SU-DHL-6 (cell line): Measurements from ENCODE around the gene PTPRN2.
A peak's percentile ranks its signal among the peaks of the same experiment; 100 is the strongest.
"Not testable (repeated sequence)": the region's sequence is repeated elsewhere in the genome, so short reads cannot be mapped to it uniquely, and the experiment has no call there.

Experiments used
- H2AFZ ChIP-seq: fragments of 200-600 bp; sonication (generic); 2 replicates; pipeline ENCODE4 v1.6.1; 2014; ENCODE audit warnings: low read depth, mild to moderate bottlenecking, moderate library complexity, mixed read lengths, antibody characterized with exemption, low read length; ENCODE audit not compliant: severe bottlenecking
- H3F3A ChIP-seq: fragments of 200-600 bp; shearing (Covaris generic); 2 replicates; pipeline ENCODE4 v1.6.0; 2016; ENCODE audit warnings: antibody characterized with exemption, mild to moderate bottlenecking; ENCODE audit not compliant: insufficient read depth
- H3K27ac ChIP-seq: fragments of 200-600 bp; sonication (generic); 2 replicates; pipeline ENCODE4 v1.5.1; 2016; ENCODE audit warnings: low read depth, mild to moderate bottlenecking, low read length, moderate library complexity, mixed read lengths
- H3K27me3 ChIP-seq: fragments of 200-600 bp; sonication (generic), shearing (Covaris generic); 2 replicates; pipeline ENCODE4 v1.6.0; 2014; ENCODE audit warnings: mild to moderate bottlenecking, low read length
- H3K36me3 ChIP-seq: fragments of 200-600 bp; sonication (generic); 2 replicates; pipeline ENCODE4 v1.6.1; 2014; ENCODE audit warnings: mild to moderate bottlenecking, low read length, mixed read lengths
- H3K4me2 ChIP-seq: fragments of 300-600, 200-600 bp; shearing (Covaris generic), sonication (generic); 2 replicates; pipeline ENCODE4 v1.6.0; 2014; ENCODE audit warnings: low read length, low read depth, mild to moderate bottlenecking; ENCODE audit not compliant: poor library complexity, severe bottlenecking
- H3K4me3 ChIP-seq: fragments of 200-600 bp; sonication (generic); 2 replicates; pipeline ENCODE4 v1.5.1; 2014; ENCODE audit warnings: antibody characterized with exemption, low read length, mild to moderate bottlenecking, mixed read lengths; ENCODE audit not compliant: insufficient read depth, poor library complexity, severe bottlenecking
- H3K79me2 ChIP-seq: fragments of 200-600 bp; sonication (generic); 2 replicates; pipeline ENCODE4 v1.6.1; 2014; ENCODE audit warnings: mild to moderate bottlenecking, low read length, moderate library complexity; ENCODE audit not compliant: insufficient read depth
- H3K9ac ChIP-seq: fragments of 200-600 bp; sonication (generic); 2 replicates; pipeline ENCODE4 v1.7.0; 2014; ENCODE audit warnings: mild to moderate bottlenecking, low read length
- H3K9me2 ChIP-seq: fragments of 200-600 bp; sonication (generic); replicated peaks from 2 replicates; pipeline ENCODE4 v1.6.1; 2014; ENCODE audit warnings: low read length; ENCODE audit not compliant: insufficient read depth
- H3K9me3 ChIP-seq: fragments of 200-600 bp; sonication (generic); 2 replicates; pipeline ENCODE4 v1.6.1; 2014; ENCODE audit warnings: low read length, mixed read lengths; ENCODE audit not compliant: insufficient read depth
- H4K20me1 ChIP-seq: fragments of 200-600 bp; sonication (generic); 2 replicates; pipeline ENCODE4 v1.6.1; 2014; ENCODE audit warnings: low read depth, mild to moderate bottlenecking, antibody characterized with exemption, low read length, moderate library complexity, mixed read lengths
- CTCF ChIP-seq: fragments of 200-600 bp; sonication (generic); IDR thresholded peaks from one replicate; pipeline ENCODE4 v1.5.1; 2017; ENCODE audit warnings: antibody characterized with exemption, mild to moderate bottlenecking, low read length, moderate library complexity; ENCODE audit not compliant: insufficient read depth, poor library complexity, severe bottlenecking
- EZH2phosphoT487 ChIP-seq: fragments of 200-600 bp; sonication (generic), shearing (Covaris generic); conservative IDR thresholded peaks from 2 replicates; pipeline ENCODE4 v1.6.1; 2018; ENCODE audit warnings: mild to moderate bottlenecking, antibody characterized with exemption, low read length, moderate library complexity, mixed read lengths

The PTPRN2 gene

GRCh38 chr7:158407581-158408317, 179.9 kb downstream of the PTPRN2 start:
- no peaks in the 10 kb centered on the region for H3K9me3 ChIP-seq
- no peaks in the 10 kb centered on the region for H3F3A ChIP-seq
- H3K27ac ChIP-seq = no peak overlapping the region
- no peaks in the 10 kb centered on the region for H3K9me2 ChIP-seq
- H3K4me2 ChIP-seq = no peak overlapping the region
- no peak overlapping the region for H3K4me3 ChIP-seq
- no peaks in the 10 kb centered on the region for H4K20me1 ChIP-seq
- H3K27me3 ChIP-seq = no peaks in the 10 kb centered on the region
- H3K9ac ChIP-seq = no peak overlapping the region
- peak; percentile 19 for TF ChIP-seq CTCF
- TF ChIP-seq EZH2phosphoT487 = no peak
- H2AFZ ChIP-seq = no peak overlapping the region
- no peaks in the 10 kb centered on the region for H3K36me3 ChIP-seq
- no peaks in the 10 kb centered on the region for H3K79me2 ChIP-seq

DNA sequence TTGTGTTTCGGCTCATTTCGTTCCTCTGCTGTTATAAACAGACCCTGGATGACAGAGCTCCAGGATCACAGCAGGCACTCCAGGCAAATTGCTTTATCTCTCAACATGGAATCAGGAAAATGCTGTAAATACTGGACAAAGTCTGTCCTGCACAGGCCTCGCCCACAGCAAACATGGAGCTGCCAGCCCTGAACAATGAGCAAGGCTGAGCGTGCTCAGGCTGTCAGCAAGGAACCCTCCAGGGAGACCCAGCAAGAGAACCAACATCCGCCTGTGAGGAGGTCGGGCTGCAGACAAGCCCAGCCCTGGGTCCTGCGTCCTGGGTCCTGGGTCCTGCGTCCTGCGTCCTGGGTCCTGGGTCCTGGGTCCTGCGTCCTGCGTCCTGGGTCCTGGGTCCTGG, 180.8 kb downstream of the PTPRN2 start:
- H3F3A ChIP-seq = no peaks in the 10 kb centered on the region
- H2AFZ ChIP-seq = no peak overlapping the region
- H3K27me3 ChIP-seq = no peaks in the 10 kb centered on the region
- no peaks in the 10 kb centered on the region for H3K9me3 ChIP-seq
- no peak overlapping the region for H3K4me2 ChIP-seq
- H3K79me2 ChIP-seq = no peaks in the 10 kb centered on the region
- TF ChIP-seq EZH2phosphoT487 (no peak), CTCF (no peak)
- no peaks in the 10 kb centered on the region for H3K9me2 ChIP-seq
- H3K4me3 ChIP-seq = no peak overlapping the region
- H4K20me1 ChIP-seq = no peaks in the 10 kb centered on the region
- no peaks in the 10 kb centered on the region for H3K36me3 ChIP-seq
- H3K27ac ChIP-seq = no peak overlapping the region
- H3K9ac ChIP-seq = no peak overlapping the region

GRCh38 chr7:158406364-158406763, 181.3 kb downstream of the PTPRN2 start:
- Histone ChIP-seq H3K4me3 (no peak overlapping the region), H3K36me3 (no peaks in the 10 kb centered on the region), H4K20me1 (no peaks in the 10 kb centered on the region), H3K9me2 (no peaks in the 10 kb centered on the region), H3F3A (no peaks in the 10 kb centered on the region), H3K4me2 (no peak overlapping the region), H3K79me2 (no peaks in the 10 kb centered on the region), H3K9ac (no peak overlapping the region), H3K9me3 (no peaks in the 10 kb centered on the region), H2AFZ (no peak overlapping the region), H3K27me3 (no peaks in the 10 kb centered on the region), H3K27ac (no peak overlapping the region)
- no peak for TF ChIP-seq CTCF
- no peak for TF ChIP-seq EZH2phosphoT487

GRCh38 chr7:158405771-158406170, 181.9 kb downstream of the PTPRN2 start:
- not testable (repeated sequence) for H3F3A ChIP-seq, H3K4me2 ChIP-seq, H3K4me3 ChIP-seq, H3K36me3 ChIP-seq, H3K9me3 ChIP-seq, H3K9ac ChIP-seq, H2AFZ ChIP-seq, H3K27me3 ChIP-seq, H3K79me2 ChIP-seq, H3K9me2 ChIP-seq, H3K27ac ChIP-seq, H4K20me1 ChIP-seq
